H1 (cell line): ENCODE results near the gene UPK1B. TPM values are rescaled to one million over a fixed set of nuclear protein-coding genes. Genes with fewer than 3 reads are reported as not detected.

Source experiments
- CTCF ChIA-PET: fragments of 300-600 bp; sonication (Branson Sonifier 250); formaldehyde crosslinking; loops from one replicate; lab custom pipeline; 2021; ENCODE audit not compliant: partially characterized antibody; lab: Charles Lee
- POLR2A ChIA-PET: fragments of 300-600 bp; sonication (Branson Sonifier 250); formaldehyde crosslinking; loops from one replicate; lab custom pipeline; 2021; ENCODE audit warnings: inconsistent platforms; ENCODE audit not compliant: partially characterized antibody; lab: Charles Lee
- DNase-seq, 2 experiments: peaks; one replicate each; pipeline versions ENCODE4 v3.0.0 to v3.0.0-alpha.2; 2010 to 2022; ENCODE audit warnings: low spot score in 2 of 2, low read depth in 1 of 2, mixed read lengths in 1 of 2
- FAIRE-seq: peaks from 2 replicates; lab custom pipeline; 2011; peaks lifted over from hg19 to GRCh38; lab: Jason Lieb, UNC
- H2AFZ ChIP-seq: 2 replicates; pipeline ENCODE4 v1.8.1; 2012; ENCODE audit warnings: low read length, inconsistent platforms
- H2AK5ac ChIP-seq: 2 replicates; pipeline ENCODE4 v1.6.1; 2013; ENCODE audit warnings: low read depth, low read length
- H2BK120ac ChIP-seq: replicated peaks from 2 replicates; pipeline ENCODE3; 2013; ENCODE audit warnings: low read depth, low read length, inconsistent platforms
- H2BK12ac ChIP-seq: 2 replicates; pipeline ENCODE4 v1.6.1; 2013; ENCODE audit warnings: low read depth, low read length
- H2BK15ac ChIP-seq: 2 replicates; pipeline ENCODE4 v1.6.1; 2013; ENCODE audit warnings: low read length
- H2BK20ac ChIP-seq: 2 replicates; pipeline ENCODE4 v1.6.1; 2013; ENCODE audit warnings: low read length
- H2BK5ac ChIP-seq: 2 replicates; pipeline ENCODE4 v1.6.1; 2013; ENCODE audit warnings: low read depth, low read length
- H3K14ac ChIP-seq: 2 replicates; pipeline ENCODE4 v1.6.1; 2013; ENCODE audit warnings: inconsistent platforms; ENCODE audit not compliant: insufficient read length
- H3K18ac ChIP-seq: 2 replicates; pipeline ENCODE4 v1.6.1; 2013; ENCODE audit warnings: low read length; ENCODE audit errors: extremely low read depth
- H3K23ac ChIP-seq: 2 replicates; pipeline ENCODE4 v1.6.1; 2013; ENCODE audit warnings: inconsistent platforms; ENCODE audit not compliant: insufficient read length
- H3K23me2 ChIP-seq: 2 replicates; pipeline ENCODE4 v1.6.1; 2013; ENCODE audit warnings: low read depth, low read length
- H3K27ac ChIP-seq: 2 replicates; pipeline ENCODE4 v1.6.1; 2011; ENCODE audit warnings: low read depth, low read length, inconsistent platforms
- H3K27me3 ChIP-seq, 4 experiments: replicated peaks in 1 of 4; 1 replicate in 1 of 4; 2 replicates in 3 of 4; pipeline versions ENCODE4 v1.6.1 to v1.8.1; 2011 to 2013; ENCODE audit warnings: low read length in 3 of 4, mild to moderate bottlenecking in 3 of 4, inconsistent platforms in 2 of 4, mixed read lengths in 2 of 4, moderate library complexity in 1 of 4; ENCODE audit not compliant: control insufficient read depth in 3 of 4, insufficient read depth in 3 of 4; ENCODE audit errors: extremely low read depth in 1 of 4
- H3K36me3 ChIP-seq, 4 experiments: 2 replicates each; pipeline versions ENCODE4 v1.6.1 to v1.8.1; 2011 to 2013; ENCODE audit warnings: mild to moderate bottlenecking in 4 of 4, low read length in 3 of 4, moderate library complexity in 2 of 4, control low read depth in 1 of 4, inconsistent platforms in 1 of 4; ENCODE audit not compliant: insufficient read depth in 4 of 4, control insufficient read depth in 2 of 4
- H3K4ac ChIP-seq: replicated peaks from 2 replicates; pipeline ENCODE3; 2013; ENCODE audit warnings: low read length, low read depth, mixed read lengths, inconsistent platforms; ENCODE audit not compliant: insufficient read length
- H3K4me1 ChIP-seq, 4 experiments: replicated peaks in 1 of 4; 1 replicate in 1 of 4; 2 replicates in 3 of 4; pipeline versions ENCODE4 v1.6.1 to v1.8.1; 2011 to 2013; ENCODE audit warnings: low read length in 3 of 4, inconsistent platforms in 2 of 4, mixed read lengths in 1 of 4; ENCODE audit not compliant: insufficient read depth in 4 of 4, control insufficient read depth in 3 of 4
- H3K4me2 ChIP-seq, 2 experiments: 2 replicates each; pipeline versions ENCODE4 v1.6.1 to v1.8.1; 2011 to 2013; ENCODE audit warnings: low read depth in 2 of 2, low read length in 2 of 2, control low read depth in 1 of 2, inconsistent platforms in 1 of 2, mild to moderate bottlenecking in 1 of 2; ENCODE audit not compliant: insufficient read depth in 1 of 2
- H3K4me3 ChIP-seq, 4 experiments: fragments of 200-600, 300-600 bp in 1 of 4; sonication (generic), shearing (Covaris generic), sonication (Bioruptor Twin) in 1 of 4; 2 replicates each; pipeline versions ENCODE4 v1.5.1 to v1.8.1; 2011 to 2016; ENCODE audit warnings: low read length in 4 of 4, low read depth in 3 of 4, control low read depth in 2 of 4, inconsistent platforms in 2 of 4, mild to moderate bottlenecking in 2 of 4, mixed read lengths in 1 of 4, moderate library complexity in 1 of 4; ENCODE audit not compliant: insufficient read depth in 2 of 4; ENCODE audit errors: extremely low read depth in 1 of 4
- H3K56ac ChIP-seq: replicated peaks from 2 replicates; pipeline ENCODE3; 2013; ENCODE audit warnings: low read depth, mild to moderate bottlenecking, mixed read lengths, low read length, inconsistent platforms; ENCODE audit not compliant: insufficient read length
- H3K79me1 ChIP-seq: 2 replicates; pipeline ENCODE4 v1.6.1; 2013; ENCODE audit warnings: low read depth, low read length, control low read depth
- H3K79me2 ChIP-seq, 2 experiments: 2 replicates each; pipeline versions ENCODE4 v1.6.1 to v1.8.1; 2012 to 2013; ENCODE audit warnings: low read length in 2 of 2, mild to moderate bottlenecking in 2 of 2, inconsistent platforms in 1 of 2; ENCODE audit not compliant: insufficient read depth in 2 of 2, control insufficient read depth in 1 of 2
- H3K9ac ChIP-seq, 4 experiments: replicated peaks in 1 of 4; 1 replicate in 1 of 4; 2 replicates in 3 of 4; pipeline versions ENCODE4 v1.6.1 to v1.8.1; 2011 to 2013; ENCODE audit warnings: low read depth in 3 of 4, low read length in 3 of 4, control low read depth in 2 of 4, mild to moderate bottlenecking in 2 of 4, moderate library complexity in 2 of 4, inconsistent platforms in 1 of 4; ENCODE audit errors: extremely low read depth in 1 of 4
- H3K9me3 ChIP-seq, 2 experiments: 2 replicates each; pipeline versions ENCODE4 v1.6.1 to v1.8.1; 2012 to 2013; ENCODE audit warnings: mild to moderate bottlenecking in 2 of 2, moderate library complexity in 2 of 2, control low read depth in 1 of 2, inconsistent platforms in 1 of 2, low read depth in 1 of 2, low read length in 1 of 2, mixed read lengths in 1 of 2; ENCODE audit not compliant: insufficient read depth in 2 of 2
- H4K20me1 ChIP-seq, 2 experiments: replicated peaks in 1 of 2; 2 replicates each; pipeline versions ENCODE3 to v1.8.1; 2011 to 2013; ENCODE audit warnings: inconsistent platforms in 2 of 2, low read length in 2 of 2, mild to moderate bottlenecking in 1 of 2; ENCODE audit not compliant: insufficient read depth in 2 of 2, control insufficient read depth in 1 of 2
- H4K5ac ChIP-seq: 2 replicates; pipeline ENCODE4 v1.6.1; 2013; ENCODE audit warnings: low read length, low read depth, mixed read lengths, inconsistent platforms; ENCODE audit not compliant: insufficient read length
- H4K8ac ChIP-seq: 2 replicates; pipeline ENCODE4 v1.8.0; 2013; ENCODE audit warnings: mild to moderate bottlenecking, moderate library complexity, low read length, inconsistent platforms; ENCODE audit not compliant: insufficient read depth; ENCODE audit errors: extremely low read depth
- H4K91ac ChIP-seq: replicated peaks from 2 replicates; pipeline ENCODE3; 2013; ENCODE audit warnings: low read length, mixed read lengths, inconsistent platforms; ENCODE audit not compliant: insufficient read length
- CHD1 ChIP-seq: IDR thresholded peaks from 2 replicates; pipeline ENCODE4 v1.6.1; 2012; ENCODE audit warnings: low read depth, low read length, improper control_type of control experiment
- HDAC2 ChIP-seq, 2 experiments: fragments of 300-600 bp in 1 of 2; sonication (generic) in 1 of 2; IDR thresholded peaks; 2 replicates each; pipeline ENCODE4 v1.6.1; 2011 to 2012; ENCODE audit warnings: low read depth in 2 of 2, low read length in 2 of 2, mild to moderate bottlenecking in 2 of 2, moderate library complexity in 2 of 2, borderline replicate concordance in 1 of 2, inconsistent platforms in 1 of 2
- PHF8 ChIP-seq: fragments of 200-600 bp; sonication (generic); conservative IDR thresholded peaks from 2 replicates; pipeline ENCODE4 v1.7.1; 2012; ENCODE audit warnings: low read depth, mild to moderate bottlenecking, inconsistent platforms, low read length, moderate library complexity
- RAD21 ChIP-seq, 2 experiments: IDR thresholded peaks in 1 of 2; conservative IDR thresholded peaks in 1 of 2; 2 replicates each; pipeline ENCODE4 v1.6.1; 2011; ENCODE audit warnings: low read depth in 2 of 2, low read length in 2 of 2, improper control_type of control experiment in 1 of 2, inconsistent platforms in 1 of 2, mild to moderate bottlenecking in 1 of 2, moderate library complexity in 1 of 2
- SP1 ChIP-seq: IDR thresholded peaks from 2 replicates; pipeline ENCODE4 v1.6.1; 2011; ENCODE audit warnings: low read depth, low read length
- WGBS, 2 experiments: shearing (Covaris generic) in 1 of 2; methylation state at CpG; one replicate each; pipeline versions ENCODE4 v1.1.6 to v1.1.7; 2013 to 2015; ENCODE audit warnings: low lambda C conversion rate in 2 of 2, mixed read lengths in 2 of 2, inconsistent platforms in 1 of 2, low coverage in 1 of 2, missing lambda C conversion rate in 1 of 2; ENCODE audit not compliant: insufficient replicate concordance in 2 of 2, insufficient coverage in 1 of 2, insufficient read length in 1 of 2; ENCODE audit errors: extremely low coverage in 1 of 2, missing lambda C conversion rate in 1 of 2; 5-methylcytosine and 5-hydroxymethylcytosine counted together
- polyA plus RNA-seq, 7 experiments: library from polyadenylated mRNA; depleted of rRNA in 3 of 7; stranded (reverse) in 5 of 7; unstranded in 2 of 7; fragments of >200 nt in 5 of 7; fragments of 200-250 nt in 2 of 7; gene quantifications; 1 replicate in 5 of 7; 2 replicates in 1 of 7; 4 replicates in 1 of 7; pipeline versions ENCODE4 v1.2.1 to v1.2.3, GENCODE V29; 2011 to 2013; ENCODE audit warnings: missing spikeins in 2 of 7, mixed read lengths in 2 of 7
- total RNA-seq: library from RNA; stranded (reverse); fragmentation: NEBNext Ultra II Directional; extraction: Animal tissue kit (Norgen Biotek cat#: 25700); gene quantifications from 2 replicates; pipeline ENCODE4 v1.2.1, GENCODE V29; 2021
- TF ChIP-seq, protein P1 (sequence below): IDR thresholded peaks from 2 replicates; pipeline ENCODE4 v1.6.1; 2012; ENCODE audit warnings: inconsistent platforms
- TF ChIP-seq, protein P2 (sequence below): IDR thresholded peaks from 2 replicates; pipeline ENCODE4 v1.6.1; 2012; ENCODE audit warnings: low read length, inconsistent platforms

Gene UPK1B
- total and polyA plus RNA-seq, 2 of the 8 experiments (the other 6 are each of a cell fraction or from before 2014, with no cell fraction given): 0.67 to 0.68 TPM

DNA sequence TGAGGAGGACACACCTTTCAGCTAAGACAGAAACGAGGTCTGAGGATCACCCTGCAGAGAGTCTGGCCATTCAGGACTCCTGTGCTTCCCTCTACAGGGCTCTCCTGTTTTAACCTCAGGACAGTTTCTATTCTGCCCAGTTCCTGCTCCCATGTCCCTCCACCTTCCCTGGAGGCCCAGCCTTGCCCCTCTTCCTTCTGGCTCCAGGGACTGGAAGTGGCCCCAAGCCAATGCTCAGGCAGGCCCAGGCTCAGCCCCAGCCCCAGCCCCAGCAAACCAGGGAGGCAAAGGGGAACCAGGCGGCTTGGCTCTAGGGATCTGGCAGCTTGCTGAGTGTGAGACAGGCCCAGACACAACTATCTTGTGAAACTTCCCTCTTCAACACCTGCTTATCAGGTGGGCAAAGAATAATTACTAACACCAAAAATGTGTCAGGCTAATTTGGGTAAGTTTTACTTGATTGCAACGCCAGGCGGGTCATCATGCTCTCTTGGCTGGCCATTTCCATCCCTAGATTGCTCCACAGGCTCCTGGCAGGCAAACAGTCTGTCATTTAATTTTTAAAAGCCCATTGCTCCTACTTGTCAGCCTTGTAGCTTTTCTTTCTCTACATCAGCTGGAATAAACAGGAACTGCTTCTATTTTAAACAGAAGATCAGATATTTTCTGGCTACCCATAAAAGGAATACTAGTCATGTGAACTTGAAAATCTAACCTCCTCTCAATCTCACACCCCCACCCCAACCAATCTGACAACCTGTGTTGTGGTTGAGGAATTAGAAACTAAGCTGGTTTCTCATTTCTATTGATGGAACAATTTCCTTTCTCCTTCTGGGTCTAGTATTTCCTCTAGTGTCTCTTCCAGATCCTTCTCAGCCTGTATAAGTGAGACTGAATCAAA, 33.5 kb downstream of the UPK1B start:
- no peak overlapping the region for H3K9ac ChIP-seq
- H4K91ac ChIP-seq: no peak overlapping the region
- H3K4ac ChIP-seq: no peak overlapping the region
- H3K56ac ChIP-seq: no peak overlapping the region
- H3K36me3 ChIP-seq: peaks cover 0 to 22% (median 8%) of the 10 kb centered on the region in 4 experiments; a peak in 2 of 8 replicates
- no peak overlapping the region for H2BK20ac ChIP-seq
- no peak overlapping the region for H2AFZ ChIP-seq
- no peak overlapping the region for H2BK5ac ChIP-seq
- H4K20me1 ChIP-seq: no peaks in the 10 kb centered on the region
- no peaks in the 10 kb centered on the region; the same call in 1 of the 2 replicates for H3K23me2 ChIP-seq
- H3K79me2 ChIP-seq: no peaks in the 10 kb centered on the region
- H2BK120ac ChIP-seq: no peak overlapping the region
- no peak overlapping the region for H3K4me2 ChIP-seq
- WGBS, 2 experiments: 85% methylated on average over 3 of the region's 4 CpGs; no CpG with 5 or more reads in 1 of the 2 experiments
- no peak overlapping the region; the same call in 1 of the 2 replicates for H3K27ac ChIP-seq
- H3K79me1 ChIP-seq: no peaks in the 10 kb centered on the region
- no peak overlapping the region for H3K4me3 ChIP-seq
- H3K9me3 ChIP-seq: peaks cover 0 to 2% of the 10 kb centered on the region in 2 experiments; a peak in 1 of 4 replicates
- POLR2A ChIA-PET: interaction anchor here (0.8 to 1.3 kb wide), 4 partner anchors 14 to 243 kb away, joined by 3 to 4 read pairs (median 4); partner anchors contain the start of gene B4GALT4
- H3K27me3 ChIP-seq: no peaks in the 10 kb centered on the region
- no peak overlapping the region for H4K8ac ChIP-seq
- FAIRE-seq (no peak), DNase-seq (peak in 1 of 2 experiments; percentile 47)
- H3K23ac ChIP-seq: no peak overlapping the region
- no peak overlapping the region for H4K5ac ChIP-seq
- no peaks in the 10 kb centered on the region for H3K4me1 ChIP-seq
- no peak overlapping the region for H3K18ac ChIP-seq
- no peak overlapping the region for H2BK15ac ChIP-seq
- no peak overlapping the region for H2AK5ac ChIP-seq
- no peak overlapping the region for H3K14ac ChIP-seq
- CTCF ChIA-PET: interaction anchor here (0.8 to 1.6 kb wide), 3 partner anchors 21 to 323 kb away, joined by 3 read pairs; partner anchors contain the start of gene UPK1B
- no peak overlapping the region for H2BK12ac ChIP-seq
- TF ChIP-seq HDAC2 (IDR thresholded peaks at IDR 0.05; ENCODE audit: borderline replicate concordance in 1 of 2, low read depth in 2 of 2, low read length in 2 of 2): no peak
- TF ChIP-seq SP1: no peak
- TF ChIP-seq RAD21 (IDR thresholded peaks at IDR 0.05 in 1 of 2, conservative IDR thresholded peaks at IDR 0.05 in 1 of 2; ENCODE audit: low read depth in 2 of 2, low read length in 2 of 2): peak; percentile 22 to 45; a peak in 3 of 4 replicates
- TF ChIP-seq, protein P1, sequence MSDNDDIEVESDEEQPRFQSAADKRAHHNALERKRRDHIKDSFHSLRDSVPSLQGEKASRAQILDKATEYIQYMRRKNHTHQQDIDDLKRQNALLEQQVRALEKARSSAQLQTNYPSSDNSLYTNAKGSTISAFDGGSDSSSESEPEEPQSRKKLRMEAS: no peak
- no peak for TF ChIP-seq CHD1
- TF ChIP-seq PHF8: no peak
- TF ChIP-seq, protein P2, sequence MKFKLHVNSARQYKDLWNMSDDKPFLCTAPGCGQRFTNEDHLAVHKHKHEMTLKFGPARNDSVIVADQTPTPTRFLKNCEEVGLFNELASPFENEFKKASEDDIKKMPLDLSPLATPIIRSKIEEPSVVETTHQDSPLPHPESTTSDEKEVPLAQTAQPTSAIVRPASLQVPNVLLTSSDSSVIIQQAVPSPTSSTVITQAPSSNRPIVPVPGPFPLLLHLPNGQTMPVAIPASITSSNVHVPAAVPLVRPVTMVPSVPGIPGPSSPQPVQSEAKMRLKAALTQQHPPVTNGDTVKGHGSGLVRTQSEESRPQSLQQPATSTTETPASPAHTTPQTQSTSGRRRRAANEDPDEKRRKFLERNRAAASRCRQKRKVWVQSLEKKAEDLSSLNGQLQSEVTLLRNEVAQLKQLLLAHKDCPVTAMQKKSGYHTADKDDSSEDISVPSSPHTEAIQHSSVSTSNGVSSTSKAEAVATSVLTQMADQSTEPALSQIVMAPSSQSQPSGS: no peak
